Smooth muscle cell (in vitro differentiated cells): ENCODE results near the gene PXYLP1. TPM values are rescaled to one million over a fixed set of nuclear protein-coding genes. Genes with fewer than 3 reads are reported as not detected.

Experiments used
- DNase-seq: peaks from one replicate; lab custom pipeline; 2025; ENCODE audit not compliant: unreplicated experiment; lab: John Stamatoyannopoulos, UW
- H2AFZ ChIP-seq: fragments of 200-600 bp; sonication (generic); 2 replicates; pipeline ENCODE4 v1.6.0; 2016; ENCODE audit warnings: antibody characterized with exemption, low read depth, mild to moderate bottlenecking
- H3F3A ChIP-seq: fragments of 200-600 bp; sonication (generic); 2 replicates; pipeline ENCODE4 v1.6.0; 2017; ENCODE audit warnings: antibody characterized with exemption, low read depth
- H3K27ac ChIP-seq: fragments of 200-600 bp; sonication (generic); 2 replicates; pipeline ENCODE4 v1.5.1; 2016; ENCODE audit warnings: low read depth, mild to moderate bottlenecking
- H3K27me3 ChIP-seq: fragments of 200-600 bp; sonication (generic); 2 replicates; pipeline ENCODE4 v1.6.1; 2016; ENCODE audit warnings: low read depth, mild to moderate bottlenecking
- H3K36me3 ChIP-seq: fragments of 200-600 bp; sonication (generic); 2 replicates; pipeline ENCODE4 v1.5.1; 2016; ENCODE audit warnings: low read depth
- H3K4me1 ChIP-seq: fragments of 200-600 bp; sonication (generic); 2 replicates; pipeline ENCODE4 v1.5.1; 2016; ENCODE audit warnings: low read depth
- H3K4me2 ChIP-seq: fragments of 200-600 bp; sonication (generic); 2 replicates; pipeline ENCODE4 v1.6.0; 2016; ENCODE audit warnings: mild to moderate bottlenecking
- H3K4me3 ChIP-seq: fragments of 200-600 bp; sonication (generic); 2 replicates; pipeline ENCODE4 v1.5.1; 2016; ENCODE audit warnings: mild to moderate bottlenecking
- H3K79me2 ChIP-seq: fragments of 200-600 bp; sonication (generic); 2 replicates; pipeline ENCODE4 v1.6.0; 2016; ENCODE audit warnings: low read depth, mild to moderate bottlenecking
- H3K9ac ChIP-seq: fragments of 200-600 bp; sonication (generic); 2 replicates; pipeline ENCODE4 v1.6.0; 2016; ENCODE audit warnings: low read depth
- H3K9me3 ChIP-seq: fragments of 200-600 bp; sonication (generic); replicated peaks from 2 replicates; pipeline ENCODE4 v1.5.1; 2016; ENCODE audit warnings: low read depth
- H4K20me1 ChIP-seq: fragments of 200-600 bp; sonication (generic); 2 replicates; pipeline ENCODE4 v1.6.0; 2016; ENCODE audit warnings: low read depth
- WGBS: methylation state at CpG from one replicate; pipeline ENCODE4 v1.1.7; 2016; ENCODE audit warnings: low lambda C conversion rate; 5-methylcytosine and 5-hydroxymethylcytosine counted together
- polyA plus RNA-seq: library from polyadenylated mRNA; unstranded; fragments of >200 nt; fragmentation: Nextera tagmentation; extraction: Ambion mirVana; gene quantifications from 2 replicates; pipeline ENCODE4 v1.2.1, GENCODE V29; 2016
- total RNA-seq: library from RNA; depleted of rRNA; stranded (reverse); fragments of >200 nt; gene quantifications from 2 replicates; pipeline ENCODE4 v1.2.3, GENCODE V29; 2014
- TF ChIP-seq, protein P1 (sequence below): fragments of 200-600 bp; sonication (generic); IDR thresholded peaks from 2 replicates; pipeline ENCODE4 v1.5.1; 2017; ENCODE audit warnings: borderline replicate concordance, mild to moderate bottlenecking, antibody characterized with exemption; ENCODE audit not compliant: insufficient read depth, poor library complexity, severe bottlenecking

Gene PXYLP1
- total and polyA plus RNA-seq, 2 experiments from 2014 or later = 3.3 to 5.6 TPM

DNA sequence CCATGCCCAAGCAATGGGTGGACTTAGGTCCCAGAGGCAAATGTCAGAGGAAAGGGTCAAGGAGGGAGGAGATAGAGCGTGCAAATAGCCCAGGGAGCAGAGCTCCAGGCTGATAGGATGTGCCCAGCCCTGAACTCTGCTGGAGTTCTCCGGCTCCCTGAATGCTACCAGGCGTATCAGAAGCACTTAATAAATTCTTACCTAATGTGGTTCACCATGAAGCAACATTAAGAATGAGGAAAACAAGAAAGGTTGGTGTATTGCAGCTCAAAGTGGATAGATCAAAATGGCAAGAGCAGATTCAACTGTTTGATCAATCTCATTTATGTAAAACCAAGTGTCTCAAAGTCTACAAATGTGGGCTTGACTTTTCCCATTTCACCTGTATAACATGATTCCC is 38.3 kb downstream of the PXYLP1 start:
- no peak overlapping the region for H3K27ac ChIP-seq
- H3K36me3 ChIP-seq = no peaks in the 10 kb centered on the region
- DNase-seq = no peak
- no peaks in the 10 kb centered on the region for H3K9me3 ChIP-seq
- 97% methylated on average over 3 of the region's 3 CpGs for WGBS
- TF ChIP-seq, protein P1, sequence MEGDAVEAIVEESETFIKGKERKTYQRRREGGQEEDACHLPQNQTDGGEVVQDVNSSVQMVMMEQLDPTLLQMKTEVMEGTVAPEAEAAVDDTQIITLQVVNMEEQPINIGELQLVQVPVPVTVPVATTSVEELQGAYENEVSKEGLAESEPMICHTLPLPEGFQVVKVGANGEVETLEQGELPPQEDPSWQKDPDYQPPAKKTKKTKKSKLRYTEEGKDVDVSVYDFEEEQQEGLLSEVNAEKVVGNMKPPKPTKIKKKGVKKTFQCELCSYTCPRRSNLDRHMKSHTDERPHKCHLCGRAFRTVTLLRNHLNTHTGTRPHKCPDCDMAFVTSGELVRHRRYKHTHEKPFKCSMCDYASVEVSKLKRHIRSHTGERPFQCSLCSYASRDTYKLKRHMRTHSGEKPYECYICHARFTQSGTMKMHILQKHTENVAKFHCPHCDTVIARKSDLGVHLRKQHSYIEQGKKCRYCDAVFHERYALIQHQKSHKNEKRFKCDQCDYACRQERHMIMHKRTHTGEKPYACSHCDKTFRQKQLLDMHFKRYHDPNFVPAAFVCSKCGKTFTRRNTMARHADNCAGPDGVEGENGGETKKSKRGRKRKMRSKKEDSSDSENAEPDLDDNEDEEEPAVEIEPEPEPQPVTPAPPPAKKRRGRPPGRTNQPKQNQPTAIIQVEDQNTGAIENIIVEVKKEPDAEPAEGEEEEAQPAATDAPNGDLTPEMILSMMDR = no peak
- no peak overlapping the region for H3K4me3 ChIP-seq
- H2AFZ ChIP-seq = no peak overlapping the region
- H4K20me1 ChIP-seq = no peaks in the 10 kb centered on the region
- no peak overlapping the region for H3K4me2 ChIP-seq
- no peaks in the 10 kb centered on the region for H3K27me3 ChIP-seq
- H3K4me1 ChIP-seq = no peaks in the 10 kb centered on the region
- H3K79me2 ChIP-seq = no peaks in the 10 kb centered on the region
- H3F3A ChIP-seq = no peaks in the 10 kb centered on the region
- no peak overlapping the region for H3K9ac ChIP-seq

DNA sequence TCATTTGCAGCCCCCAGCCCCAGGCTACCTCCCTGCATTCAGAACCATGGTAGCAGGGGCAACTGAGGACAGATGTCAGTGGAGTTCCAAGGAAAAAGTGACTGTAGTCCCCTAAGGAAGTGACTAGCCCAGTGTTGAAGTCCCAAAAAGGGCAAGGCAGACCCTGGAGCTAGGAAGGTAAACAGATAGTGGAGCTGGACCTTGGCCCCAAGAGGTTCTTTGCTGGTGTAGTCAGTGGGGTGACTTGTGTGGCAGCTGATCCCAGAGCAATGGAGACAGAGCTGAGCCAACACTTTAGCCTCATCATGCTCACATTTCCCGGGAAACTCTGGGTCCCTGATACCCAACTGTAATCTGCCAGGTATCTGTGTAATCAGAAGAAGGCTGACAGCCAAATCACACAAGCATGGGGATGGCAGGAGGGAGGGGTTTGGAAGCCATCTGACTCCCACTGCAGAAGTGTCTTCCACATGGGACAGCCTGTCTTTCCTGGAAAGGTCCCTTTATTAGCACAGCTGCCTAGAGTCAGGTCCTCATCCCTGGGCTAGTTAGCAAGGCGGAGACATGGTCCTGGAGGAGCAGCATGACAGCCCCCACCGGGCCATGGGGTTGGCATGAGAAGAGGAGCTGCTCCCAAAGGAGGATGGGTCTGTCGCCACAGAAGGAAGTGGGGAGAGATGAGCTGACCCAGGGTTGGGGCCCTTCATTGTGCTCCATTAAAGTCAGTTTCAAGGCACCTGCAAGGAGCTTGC is 39.8 kb downstream of the PXYLP1 start:
- Histone ChIP-seq H3K79me2 (no peaks in the 10 kb centered on the region), H3K36me3 (no peaks in the 10 kb centered on the region), H3K27me3 (no peaks in the 10 kb centered on the region), H3K4me3 (no peak overlapping the region), H3K27ac (no peak overlapping the region), H4K20me1 (no peaks in the 10 kb centered on the region), H3K9me3 (no peaks in the 10 kb centered on the region), H3K9ac (no peak overlapping the region), H3K4me2 (no peak overlapping the region), H3F3A (no peaks in the 10 kb centered on the region), H2AFZ (no peak overlapping the region), H3K4me1 (no peaks in the 10 kb centered on the region)
- DNase-seq = no peak
- WGBS = 94% methylated on average over 4 of the region's 4 CpGs
- TF ChIP-seq, protein P1 = no peak

DNA sequence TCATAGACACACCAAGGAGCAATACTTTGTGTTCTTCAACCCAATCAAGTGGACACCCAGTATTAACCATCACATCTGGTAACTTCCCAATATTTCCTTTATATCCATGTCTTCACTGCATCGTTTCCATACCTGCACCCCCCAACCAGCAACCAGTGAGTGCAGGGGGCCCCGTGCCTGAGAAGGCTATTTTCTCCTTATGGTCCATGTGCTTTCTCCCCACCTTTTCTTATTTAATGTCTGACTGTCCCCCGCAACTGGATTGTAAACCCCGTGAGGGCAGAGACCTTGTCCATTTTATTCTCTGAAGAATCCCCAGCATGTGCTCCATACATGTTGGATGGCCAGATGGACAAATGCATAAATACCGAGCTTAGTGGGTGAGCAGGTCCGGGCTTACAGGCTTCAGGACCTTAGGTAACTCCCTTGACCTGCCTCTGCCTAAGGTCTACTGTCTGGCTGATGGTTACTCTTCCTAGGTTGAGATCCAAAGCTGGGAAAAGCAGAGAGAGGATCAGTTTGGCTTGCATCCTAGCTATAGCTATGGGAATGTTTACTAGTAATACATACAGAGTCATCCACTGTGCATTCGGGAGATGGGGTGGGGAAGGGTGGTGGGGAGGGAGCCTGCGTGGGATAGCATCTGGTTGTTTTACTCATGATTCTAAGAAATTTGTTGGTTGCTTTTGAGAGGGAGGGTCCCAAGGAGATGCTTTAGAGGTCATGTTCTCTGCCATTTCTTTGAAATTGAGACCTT is 41.5 kb downstream of the PXYLP1 start:
- no peak overlapping the region for H3K27ac ChIP-seq
- H3K27me3 ChIP-seq = no peaks in the 10 kb centered on the region
- no peak overlapping the region for H2AFZ ChIP-seq
- no peaks in the 10 kb centered on the region for H3K79me2 ChIP-seq
- no peak overlapping the region for H3K4me3 ChIP-seq
- no peaks in the 10 kb centered on the region for H3K9me3 ChIP-seq
- no peaks in the 10 kb centered on the region for H3F3A ChIP-seq
- no peak overlapping the region for H3K9ac ChIP-seq
- no peak overlapping the region for H3K4me2 ChIP-seq
- H3K4me1 ChIP-seq = no peaks in the 10 kb centered on the region
- TF ChIP-seq, protein P1 = no peak
- 98% methylated on average over 8 of the region's 8 CpGs for WGBS
- H3K36me3 ChIP-seq = no peaks in the 10 kb centered on the region
- no peak for DNase-seq
- no peaks in the 10 kb centered on the region for H4K20me1 ChIP-seq
